Aorta (tissue), 5 donors: ENCODE data around the gene JAM2. TPM values are rescaled to one million over a fixed set of nuclear protein-coding genes. Genes with fewer than 3 reads are reported as not detected.
"Not testable (repeated sequence)": the region's sequence is repeated elsewhere in the genome, so short reads cannot be mapped to it uniquely, and the experiment has no call there.

Source experiments
- ATAC-seq: fragments of 200-7000 bp; cut with Tn5 transposase; one replicate; pipeline ENCODE4 v1.9.1; 2022; ENCODE audit warnings: moderate library complexity; ENCODE audit not compliant: low FRiP score
- DNase-seq, 2 donors: peaks; one replicate each; pipeline ENCODE4 v3.0.0-alpha.2; 2020
- H3K27ac ChIP-seq, 2 donors: one replicate each; pipeline ENCODE4 v1.5.1; 2013; ENCODE audit warnings: low read length in 2 of 2, mild to moderate bottlenecking in 2 of 2, moderate library complexity in 2 of 2, control low read depth in 1 of 2, inconsistent platforms in 1 of 2, low read depth in 1 of 2
- H3K27me3 ChIP-seq, 2 donors: one replicate each; pipeline ENCODE4 v1.6.1; 2013; ENCODE audit warnings: control low read depth in 1 of 2, low read length in 1 of 2, mild to moderate bottlenecking in 1 of 2, moderate library complexity in 1 of 2; ENCODE audit not compliant: insufficient read depth in 2 of 2, control insufficient read depth in 1 of 2
- H3K36me3 ChIP-seq, 2 donors: one replicate each; pipeline ENCODE4 v1.6.1; 2013; ENCODE audit warnings: control low read depth in 1 of 2, low read length in 1 of 2, mild to moderate bottlenecking in 1 of 2; ENCODE audit not compliant: insufficient read depth in 2 of 2, control insufficient read depth in 1 of 2
- H3K4me1 ChIP-seq, 2 donors: one replicate each; pipeline ENCODE4 v1.6.1; 2013; ENCODE audit warnings: low read length in 2 of 2, control low read depth in 1 of 2, mild to moderate bottlenecking in 1 of 2, moderate library complexity in 1 of 2; ENCODE audit not compliant: insufficient read depth in 2 of 2, control insufficient read depth in 1 of 2
- H3K4me3 ChIP-seq, 2 donors: one replicate each; pipeline ENCODE4 v1.5.1; 2013; ENCODE audit warnings: low read length in 2 of 2, control low read depth in 1 of 2, mild to moderate bottlenecking in 1 of 2
- H3K9me3 ChIP-seq: one replicate; pipeline ENCODE4 v1.6.1; 2013; ENCODE audit warnings: mild to moderate bottlenecking, low read length; ENCODE audit not compliant: control insufficient read depth
- WGBS, 2 donors: extraction: QIAGEN DNeasy Blood & Tissue Kit; methylation state at CpG; one replicate each; pipeline ENCODE4 v1.1.7; 2013; 5-methylcytosine and 5-hydroxymethylcytosine counted together
- intact Hi-C, 2 donors: fragments of 100-400 bp; cut with DNase I; formaldehyde crosslinking; loops; one replicate each; pipeline versions ENCODE4 v1.14.2 to v1.15.0; 2022
- polyA plus RNA-seq, 2 donors: library from polyadenylated mRNA; stranded (reverse); fragments of 200-250 nt; gene quantifications; one replicate each; pipeline ENCODE4 v1.2.3, GENCODE V29; 2013
- total RNA-seq, 2 donors: library from RNA; stranded (reverse); fragmentation: NEBNext Ultra II Directional; extraction: Animal tissue kit (Norgen Biotek cat#: 25700); gene quantifications; one replicate each; pipeline ENCODE4 v1.2.1, GENCODE V29; 2021
- donor health status: healthy with polysubstance abuse.
- donor health status: Bipolar disorder and iron deficiency.
- donor health status: DM: no; HTN: no; CAD: no.
- donor health status: DM: no; HTN: no; CAD: no.
- donor health status: DM: yes; HTN: yes; CAD: no.

The JAM2 gene
- total and polyA plus RNA-seq, 4 donors: 2.1 to 61.0 (median 12.7) TPM

- DNase-seq (no peak), ATAC-seq (no peak)
- Histone ChIP-seq H3K27ac (no peak overlapping the region), H3K4me1 (no peaks in the 10 kb centered on the region), H3K9me3 (no peaks in the 10 kb centered on the region), H3K27me3 (no peaks in the 10 kb centered on the region), H3K4me3 (no peak overlapping the region), H3K36me3 (no peaks in the 10 kb centered on the region)
- 91% methylated on average over 4 of the region's 4 CpGs for WGBS, 2 donors
- intact Hi-C loops: no loop called here
Measured at GRCh38 chr21:25624511-25624910, 14.5 kb upstream of the JAM2 start.

GRCh38 chr21:25625036-25625435 lies 14.0 kb upstream of the JAM2 start:
- Histone ChIP-seq H3K27ac (no peak overlapping the region), H3K4me3 (no peak overlapping the region), H3K27me3 (no peaks in the 10 kb centered on the region), H3K9me3 (no peaks in the 10 kb centered on the region), H3K4me1 (no peaks in the 10 kb centered on the region), H3K36me3 (no peaks in the 10 kb centered on the region)
- intact Hi-C loops: no loop called here
- ATAC-seq (no peak), DNase-seq (no peak)
- WGBS, 2 donors: 90 to 96% methylated on average over 1 of the region's 1 CpG

- DNase-seq, H3K9me3 ChIP-seq, H3K36me3 ChIP-seq, H3K27me3 ChIP-seq, ATAC-seq, intact Hi-C loops, H3K4me1 ChIP-seq, H3K27ac ChIP-seq, H3K4me3 ChIP-seq: not testable (repeated sequence)
- WGBS, 2 donors: 92% methylated on average over 11 of the region's 11 CpGs
Measured at GRCh38 chr21:25625776-25626555, 13.1 kb upstream of the JAM2 start.

GRCh38 chr21:25626757-25627156 lies 12.3 kb upstream of the JAM2 start:
- Histone ChIP-seq H3K36me3 (no peaks in the 10 kb centered on the region), H3K9me3 (no peaks in the 10 kb centered on the region), H3K27me3 (no peaks in the 10 kb centered on the region), H3K4me3 (no peak overlapping the region), H3K4me1 (no peaks in the 10 kb centered on the region), H3K27ac (no peak overlapping the region)
- no peak for ATAC-seq
- intact Hi-C loops: no loop called here
- DNase-seq: no peak
- WGBS, 2 donors: 64% methylated on average over 2 of the region's 2 CpGs

GRCh38 chr21:25632296-25632695 lies 6.8 kb upstream of the JAM2 start:
- Histone ChIP-seq H3K9me3 (no peaks in the 10 kb centered on the region), H3K36me3 (no peaks in the 10 kb centered on the region), H3K27me3 (no peaks in the 10 kb centered on the region), H3K4me3 (no peak overlapping the region), H3K4me1 (no peaks in the 10 kb centered on the region), H3K27ac (no peak overlapping the region)
- ATAC-seq (no peak), DNase-seq (no peak)
- intact Hi-C loops: no loop called here
- WGBS, 2 donors: 87 to 91% methylated on average over 2 of the region's 2 CpGs

GRCh38 chr21:25635310-25635709 lies 3.7 kb upstream of the JAM2 start:
- Histone ChIP-seq H3K9me3 (no peaks in the 10 kb centered on the region), H3K27me3 (no peaks in the 10 kb centered on the region), H3K4me1 (no peaks in the 10 kb centered on the region), H3K4me3 (no peak overlapping the region), H3K27ac (no peak overlapping the region), H3K36me3 (no peaks in the 10 kb centered on the region)
- intact Hi-C loops: no loop called here
- no peak for ATAC-seq
- no peak for DNase-seq
- WGBS, 2 donors: 74 to 75% methylated on average over 8 of the region's 8 CpGs

- 91 to 92% methylated on average over 2 of the region's 2 CpGs for WGBS, 2 donors
- ATAC-seq: no peak
- Histone ChIP-seq H3K27me3 (no peaks in the 10 kb centered on the region), H3K4me1 (no peaks in the 10 kb centered on the region), H3K27ac (no peak overlapping the region), H3K36me3 (no peaks in the 10 kb centered on the region), H3K4me3 (no peak overlapping the region), H3K9me3 (no peaks in the 10 kb centered on the region)
- DNase-seq: no peak
- intact Hi-C loops: no loop called here
Measured at GRCh38 chr21:25636727-25637126, 2.3 kb upstream of the JAM2 start.

- Histone ChIP-seq H3K4me1 (no peaks in the 10 kb centered on the region), H3K27ac (no peak overlapping the region), H3K9me3 (no peaks in the 10 kb centered on the region), H3K36me3 (no peaks in the 10 kb centered on the region), H3K4me3 (no peak overlapping the region), H3K27me3 (no peaks in the 10 kb centered on the region)
- DNase-seq (no peak), ATAC-seq (no peak)
- intact Hi-C loops: no loop called here
- 27 to 30% methylated on average over 5 of the region's 5 CpGs for WGBS, 2 donors
Measured at GRCh38 chr21:25637851-25638659, 1.0 kb upstream of the JAM2 start.
